A549 treated with CpdA at 1 μM for 4 hours (cell line): ENCODE measurements around the gene CLIP2. TPM values are rescaled to one million over a fixed set of nuclear protein-coding genes. Genes with fewer than 3 reads are reported as not detected.

Experiments
- total RNA-seq: library from RNA; stranded (reverse); fragments of 200-300 nt; extraction: Qiagen RNA extraction; gene quantifications from 5 replicates; pipeline ENCODE4 v1.2.3, GENCODE V29; 2022; ENCODE audit warnings: low read depth

CLIP2 gene
- 15.3 to 23.4 TPM (median 19.2 TPM) in 5 replicates for total RNA-seq

DNA sequence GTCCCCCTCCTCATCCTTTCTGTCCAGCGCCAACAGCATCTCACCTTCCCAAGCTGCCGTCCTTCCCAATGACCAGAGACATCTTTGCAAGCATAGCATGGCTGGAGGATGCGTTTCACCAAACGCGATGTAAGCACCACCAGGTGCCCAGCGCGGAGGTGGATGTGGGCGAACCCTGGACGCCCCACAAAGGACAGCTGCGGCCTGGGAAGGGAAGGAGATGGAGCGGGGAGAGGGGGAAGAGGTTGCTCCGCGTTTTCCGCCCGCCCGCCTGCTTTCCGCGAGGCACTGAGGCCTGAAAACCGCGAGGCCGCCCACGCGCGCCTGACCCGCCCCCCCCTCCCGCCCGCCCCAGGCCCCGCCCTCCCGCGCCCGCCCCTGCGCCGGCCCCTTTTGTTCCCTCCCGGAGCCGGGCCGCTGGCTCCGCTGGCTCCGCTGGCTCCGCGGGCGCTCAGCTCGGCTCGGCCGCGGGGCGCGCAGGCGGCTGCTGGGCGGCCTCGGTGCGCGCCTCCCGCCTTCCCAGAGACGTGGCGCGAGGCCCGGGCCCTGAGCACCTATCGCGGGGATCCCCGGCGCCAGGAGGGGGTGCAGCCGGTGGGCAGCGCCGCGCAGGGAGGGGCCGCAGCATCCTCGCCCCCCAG is at the start of gene CLIP2:
TSS of gene CLIP2 (plus strand) at position 390 of the 641 bp plus-strand sequence. CDS start 28,140 bp downstream, outside the sequence.

DNA sequence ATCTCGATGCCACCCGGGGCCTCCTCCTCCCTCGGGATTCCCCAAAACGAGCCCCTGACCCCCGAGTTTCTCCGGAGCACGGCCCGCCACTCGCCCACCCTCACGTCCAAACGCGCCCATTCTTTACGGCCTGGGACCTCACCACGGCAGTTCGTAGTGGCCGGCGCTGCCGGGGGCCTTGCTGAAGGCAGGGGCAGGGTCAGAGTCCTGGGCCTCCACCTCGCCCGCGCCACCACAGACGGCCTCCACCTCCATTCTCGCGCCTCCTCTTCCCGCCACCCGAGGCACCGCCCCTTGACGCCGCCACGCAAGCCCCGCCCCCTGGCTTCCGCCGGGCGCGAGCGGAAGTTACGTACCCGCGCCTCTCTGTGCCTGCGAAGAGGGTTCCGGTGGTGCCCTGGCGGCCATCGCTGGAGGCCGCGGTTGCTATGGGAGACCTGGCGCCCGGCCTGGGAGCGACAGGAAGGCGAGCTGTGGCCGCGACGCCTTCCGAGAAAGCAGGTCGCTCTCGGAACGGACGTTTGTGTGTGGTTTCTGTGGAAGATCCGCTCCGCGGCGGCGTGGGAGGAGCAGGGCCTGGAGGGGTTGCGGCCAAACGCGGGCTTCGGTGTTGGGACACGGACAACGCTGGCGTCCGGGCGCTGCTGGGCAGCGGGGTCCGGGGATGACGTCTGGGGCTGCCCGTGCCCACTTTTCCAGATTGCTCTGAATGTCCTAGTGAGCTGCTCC is 34.9 kb upstream of the CLIP2 start, which contains the start of gene RFC2:
TSS of gene RFC2 (minus strand) at position 271 of the 729 bp plus-strand sequence. CDS start at position 255, 16 bp downstream.

GRCh38 chr7:74453322-74454011 is 164.3 kb downstream of the CLIP2 start, which contains the start of gene GTF2IRD1:
Gene GTF2IRD1 (plus strand): TSS chr7:74453906. CDS start chr7:74508081, 54,175 bp downstream.

Other genes with a start within 250 kb of the CLIP2 start
- 34.0 to 39.9 TPM (median 36.5 TPM) in 5 replicates for gene LIMK1, start 205.6 kb upstream of the CLIP2 start, total RNA-seq
- 296 to 344 TPM (median 305 TPM) in 5 replicates for gene EIF4H, start 115.1 kb upstream of the CLIP2 start, total RNA-seq
- 0.89 to 1.3 TPM (median 1.1 TPM) in 5 replicates for gene LAT2, start 79.4 kb upstream of the CLIP2 start, total RNA-seq
- 56.7 to 71.2 TPM (median 57.9 TPM) in 5 replicates for gene RFC2, start 35.0 kb upstream of the CLIP2 start, total RNA-seq
- 7.7 to 12.5 TPM (median 10.5 TPM) in 5 replicates for gene GTF2IRD1, start 164.5 kb downstream of the CLIP2 start, total RNA-seq